ENCODE measurements around the gene ZSWIM5.
A peak's percentile ranks its signal among the peaks of the same experiment; 100 is the strongest.

Gene ZSWIM5

DNA sequence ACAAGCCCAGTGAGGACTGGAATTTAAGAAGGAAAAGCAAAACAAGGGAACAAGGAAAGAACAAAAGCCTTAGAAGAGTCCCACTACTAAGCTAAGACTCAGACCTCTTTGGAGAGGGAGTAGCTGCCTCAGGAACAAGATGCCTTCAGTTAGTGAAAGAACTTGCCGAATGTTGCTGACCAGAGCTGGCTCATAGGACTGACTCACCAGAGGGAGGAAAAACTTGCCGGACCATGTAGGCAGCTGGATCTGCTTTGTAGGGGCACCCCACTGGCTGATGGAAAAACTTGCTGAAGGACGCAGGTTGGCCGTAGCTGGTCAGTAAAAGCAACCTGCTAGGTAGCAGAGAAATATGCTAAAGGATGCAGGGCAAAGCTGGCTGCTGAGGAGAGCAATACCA is 15.3 kb upstream of the ZSWIM5 start:
- no peak for ATAC-seq (replicated peaks)
- no peaks in the 10 kb centered on the region for H3K9me3 Mint-ChIP-seq
- no peak for DNase-seq
- no peaks in the 10 kb centered on the region for H3K36me3 Mint-ChIP-seq (ENCODE audit: insufficient read depth)
- H3K27me3 Mint-ChIP-seq: peaks cover 0 to 12% of the 10 kb centered on the region in 2 donors
- H3K27ac Mint-ChIP-seq: no peak overlapping the region
- H3K4me1 Mint-ChIP-seq (ENCODE audit: low read depth in 2 of 2): no peaks in the 10 kb centered on the region
- H3K4me3 Mint-ChIP-seq: no peak overlapping the region

DNA sequence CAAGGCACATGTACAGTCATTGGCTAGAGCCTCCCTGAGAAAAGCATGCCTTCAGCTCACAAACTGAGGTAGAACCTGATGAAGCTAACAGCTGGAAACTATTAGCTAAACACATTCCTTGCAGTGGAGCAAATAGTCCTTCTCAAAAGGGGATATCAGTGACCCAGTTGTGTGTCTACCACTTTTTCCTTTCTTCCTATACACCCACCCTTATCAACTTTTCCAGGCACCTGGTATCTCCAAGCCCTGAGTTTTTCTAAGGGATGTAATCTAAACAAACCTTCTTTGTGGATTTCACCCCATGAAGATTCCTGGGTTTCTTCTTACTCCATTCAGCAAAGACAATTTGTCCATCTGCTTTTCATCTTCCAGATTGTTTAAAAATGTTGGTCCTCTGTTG is 10.5 kb upstream of the ZSWIM5 start:
- DNase-seq (no peak), ATAC-seq (replicated peaks) (no peak)
- H3K27ac Mint-ChIP-seq: no peak overlapping the region
- no peaks in the 10 kb centered on the region for H3K4me1 Mint-ChIP-seq (ENCODE audit: low read depth in 2 of 2)
- H3K9me3 Mint-ChIP-seq: no peaks in the 10 kb centered on the region
- peaks cover 8 to 11% of the 10 kb centered on the region in 2 donors for H3K27me3 Mint-ChIP-seq
- H3K4me3 Mint-ChIP-seq: no peak overlapping the region
- no peaks in the 10 kb centered on the region for H3K36me3 Mint-ChIP-seq (ENCODE audit: insufficient read depth)

DNA sequence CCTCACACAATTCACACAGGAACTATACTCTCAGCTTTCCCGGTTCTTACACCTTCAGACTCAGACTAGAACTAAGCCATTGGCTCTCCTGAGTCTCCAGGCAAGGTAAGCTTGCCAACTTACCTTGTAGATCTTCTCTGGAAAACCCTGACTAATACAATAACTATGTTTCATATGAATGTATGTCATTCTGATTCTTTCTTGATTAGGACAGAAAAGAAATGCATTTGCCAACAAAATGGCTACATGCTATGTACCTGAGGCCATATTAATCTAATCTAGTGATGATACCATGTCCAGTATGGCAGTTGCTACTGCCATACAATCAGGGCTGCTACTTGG is 9.8 kb upstream of the ZSWIM5 start:
- Mint-ChIP-seq H3K36me3 (ENCODE audit: insufficient read depth) (no peaks in the 10 kb centered on the region), H3K4me1 (ENCODE audit: low read depth in 2 of 2) (no peaks in the 10 kb centered on the region), H3K27ac (no peak overlapping the region), H3K27me3 (peaks cover 8 to 11% of the 10 kb centered on the region in 2 donors), H3K9me3 (no peaks in the 10 kb centered on the region), H3K4me3 (no peak overlapping the region)
- DNase-seq: no peak
- ATAC-seq (replicated peaks): no peak

DNA sequence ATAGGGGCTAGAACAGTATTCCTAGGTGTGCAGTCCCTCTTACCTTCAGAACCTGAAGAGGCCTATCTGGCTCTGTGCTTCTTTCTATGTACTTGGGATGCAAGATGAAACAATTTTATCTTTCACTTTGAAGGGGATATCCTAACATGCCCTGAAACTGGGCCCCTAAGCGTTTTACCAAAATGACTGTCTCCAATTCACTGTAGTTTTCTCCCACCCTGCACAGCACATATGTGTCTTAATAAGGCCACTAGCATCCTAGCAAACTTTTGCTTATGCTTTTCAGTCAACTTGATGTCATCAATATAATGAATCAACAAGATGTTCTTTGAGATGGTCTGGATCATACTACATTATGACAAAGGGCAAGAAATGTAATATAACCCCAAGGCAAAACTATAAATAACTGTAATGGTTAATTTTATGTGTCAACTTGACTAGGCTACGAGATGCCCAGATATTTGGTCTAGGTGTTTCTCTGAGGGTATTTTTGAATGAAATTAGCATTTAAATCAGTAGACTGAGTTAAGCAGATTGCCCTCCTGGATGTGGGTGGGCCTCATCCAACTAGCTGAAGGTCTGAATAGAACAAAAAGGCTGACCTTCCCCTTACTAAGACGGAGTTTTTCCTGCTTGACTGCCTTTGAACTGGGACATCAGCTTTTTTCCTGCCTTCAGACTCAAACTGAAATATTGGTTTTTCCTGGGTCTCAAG is 9.2 kb upstream of the ZSWIM5 start:
- no peak for ATAC-seq (replicated peaks)
- Mint-ChIP-seq H3K27me3 (peaks cover 8 to 11% of the 10 kb centered on the region in 2 donors), H3K9me3 (no peaks in the 10 kb centered on the region), H3K4me3 (no peak overlapping the region), H3K4me1 (ENCODE audit: low read depth in 2 of 2) (no peaks in the 10 kb centered on the region), H3K36me3 (ENCODE audit: insufficient read depth) (no peaks in the 10 kb centered on the region), H3K27ac (no peak overlapping the region)
- no peak for DNase-seq

DNA sequence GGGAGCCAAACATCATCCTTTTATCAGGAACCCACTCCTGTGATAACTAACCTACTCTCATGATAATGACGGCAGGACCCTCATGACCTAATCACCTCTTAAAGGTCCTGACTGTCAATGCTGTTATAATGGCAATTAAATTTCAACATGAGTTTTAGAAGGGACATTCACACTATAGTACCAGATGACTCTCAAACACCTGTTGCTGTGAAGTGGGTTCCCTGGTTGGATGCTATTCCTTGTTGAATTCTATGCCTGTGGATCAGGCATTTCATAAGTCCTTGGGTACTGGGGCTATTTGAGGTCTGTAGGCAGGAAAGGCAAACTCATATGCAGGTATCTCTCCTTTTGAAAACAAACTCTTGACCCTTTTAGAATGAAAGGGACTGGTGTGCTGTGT is 7.5 kb upstream of the ZSWIM5 start:
- Mint-ChIP-seq H3K27ac (no peak overlapping the region), H3K4me3 (no peak overlapping the region), H3K4me1 (ENCODE audit: low read depth in 2 of 2) (no peaks in the 10 kb centered on the region), H3K36me3 (ENCODE audit: insufficient read depth) (no peaks in the 10 kb centered on the region), H3K9me3 (no peaks in the 10 kb centered on the region), H3K27me3 (peaks cover 8 to 11% of the 10 kb centered on the region in 2 donors)
- ATAC-seq (replicated peaks) (no peak), DNase-seq (no peak)

DNA sequence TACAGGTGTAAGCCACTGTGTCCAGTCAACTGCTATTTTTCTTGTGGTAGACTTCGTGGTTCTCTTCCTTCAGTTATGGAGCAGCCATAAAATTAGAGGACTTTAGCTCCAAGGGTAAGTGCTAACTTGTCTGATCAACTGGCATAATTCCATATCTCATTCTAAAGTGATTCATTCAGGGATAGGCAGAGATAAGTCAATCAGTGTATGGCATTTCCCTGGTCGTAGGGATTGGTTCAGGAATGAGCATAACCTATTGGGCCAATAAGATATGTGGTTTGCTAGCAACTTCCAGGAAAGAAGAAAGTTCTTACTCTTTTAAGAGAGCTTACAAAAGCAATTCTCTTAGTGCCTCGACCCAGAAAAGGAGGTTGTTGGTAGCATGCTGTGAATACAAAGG is 4.7 kb upstream of the ZSWIM5 start:
- H3K27me3 Mint-ChIP-seq: peaks cover 6 to 8% of the 10 kb centered on the region in 2 donors
- no peak overlapping the region for H3K4me3 Mint-ChIP-seq
- no peaks in the 10 kb centered on the region for H3K9me3 Mint-ChIP-seq
- ATAC-seq (replicated peaks) (no peak), DNase-seq (no peak)
- H3K27ac Mint-ChIP-seq: no peak overlapping the region
- peaks cover 7 to 8% of the 10 kb centered on the region in 2 donors for H3K4me1 Mint-ChIP-seq (ENCODE audit: low read depth in 2 of 2)
- H3K36me3 Mint-ChIP-seq (ENCODE audit: insufficient read depth): peaks cover 9% of the 10 kb centered on the region

DNA sequence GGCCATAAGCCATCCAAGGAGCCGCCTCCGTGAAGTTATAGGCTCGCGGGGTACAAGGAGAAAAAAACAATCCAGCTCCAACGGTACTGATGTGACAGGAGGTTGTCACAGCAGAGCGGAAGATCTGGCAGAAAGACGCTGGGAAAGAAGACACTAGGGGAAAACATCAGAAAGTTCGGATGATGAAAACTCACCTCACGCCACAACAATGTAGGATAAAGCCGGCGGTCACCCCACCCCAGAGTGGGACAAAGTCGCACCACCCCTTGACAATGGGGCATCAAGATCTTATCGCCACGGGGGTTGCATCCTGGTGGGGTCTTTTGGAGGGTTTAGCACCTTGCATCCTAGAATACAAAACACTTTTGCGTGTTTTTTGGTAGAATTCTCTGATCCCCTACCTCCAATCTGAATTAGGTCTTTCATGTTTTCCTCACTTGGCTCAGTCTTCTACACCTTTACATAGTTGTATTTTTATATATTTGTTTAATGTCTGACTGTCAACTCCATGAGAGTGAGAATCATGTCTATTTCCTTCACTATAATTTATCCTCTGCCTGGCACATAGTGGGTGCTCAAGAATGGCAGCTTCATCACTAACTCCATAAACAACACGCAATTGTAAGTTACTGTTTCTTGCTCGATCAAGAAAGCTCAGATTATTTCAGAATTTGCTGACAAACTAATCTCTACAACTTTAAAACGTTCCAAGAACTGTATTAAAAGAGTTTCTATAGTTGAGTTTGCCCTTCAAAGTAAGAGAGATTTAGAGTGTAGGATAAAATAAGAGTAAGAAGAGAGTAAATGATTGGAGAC is 611 bp upstream of the ZSWIM5 start:
- Mint-ChIP-seq H3K9me3 (no peaks in the 10 kb centered on the region), H3K27ac (peak overlapping the region in 1 of 2 donors; percentile 61), H3K36me3 (ENCODE audit: insufficient read depth) (peaks cover 9% of the 10 kb centered on the region), H3K4me3 (peak overlapping the region; percentile 77 to 84), H3K4me1 (ENCODE audit: low read depth in 2 of 2) (peaks cover 13 to 20% of the 10 kb centered on the region in 2 donors), H3K27me3 (no peaks in the 10 kb centered on the region)
- ATAC-seq (replicated peaks) (no peak), DNase-seq (no peak)

DNA sequence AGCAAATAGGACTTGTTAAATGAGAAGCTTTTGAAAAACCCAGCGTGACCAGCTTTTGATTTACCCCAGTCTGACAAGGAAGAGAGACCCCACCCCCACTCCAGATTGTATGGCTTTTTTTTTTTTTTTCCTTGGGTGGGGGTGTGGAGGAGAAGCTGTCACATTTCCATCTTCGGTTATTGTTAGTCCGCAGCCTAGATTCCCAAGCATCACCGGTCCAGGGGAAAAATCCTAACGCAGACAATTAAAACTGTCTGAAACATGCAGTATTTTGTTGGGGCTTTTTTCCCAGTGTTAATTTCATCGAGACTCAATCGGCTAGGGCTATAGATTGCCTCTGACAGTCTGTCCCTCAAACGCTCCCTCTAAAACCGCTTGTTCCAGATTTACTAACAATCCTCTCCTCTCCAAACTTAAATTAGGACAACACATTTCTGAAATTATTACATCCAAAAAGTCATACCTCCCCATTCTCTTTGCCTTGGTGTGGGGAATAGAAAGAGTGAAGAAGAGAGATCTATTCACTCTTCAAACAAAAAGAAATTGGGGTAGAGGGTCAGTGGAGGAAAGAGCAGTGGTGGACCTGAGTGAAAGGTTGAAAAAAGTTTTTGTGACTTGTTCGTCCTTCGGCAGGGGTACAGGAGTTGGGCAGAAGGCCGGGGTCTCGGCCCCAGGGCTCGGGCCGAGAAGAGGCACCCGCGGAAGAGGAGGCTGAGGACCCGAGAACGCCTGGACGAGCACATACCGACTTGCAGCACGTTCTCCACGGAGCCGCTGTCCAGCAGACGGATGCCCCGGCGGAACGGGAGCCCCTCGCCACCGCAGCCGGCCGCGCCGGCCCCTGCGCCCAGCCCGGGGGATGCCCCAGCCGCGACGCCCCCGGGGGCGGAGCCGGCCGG is 1.1 kb downstream of the ZSWIM5 start:
- peaks cover 9% of the 10 kb centered on the region for H3K36me3 Mint-ChIP-seq (ENCODE audit: insufficient read depth)
- H3K9me3 Mint-ChIP-seq: no peaks in the 10 kb centered on the region
- H3K27me3 Mint-ChIP-seq: no peaks in the 10 kb centered on the region
- ATAC-seq (replicated peaks): peak; percentile 12
- peak overlapping the region; percentile 77 to 84 for H3K4me3 Mint-ChIP-seq
- peak overlapping the region; percentile 46 to 79 for H3K27ac Mint-ChIP-seq
- H3K4me1 Mint-ChIP-seq (ENCODE audit: low read depth in 2 of 2): peaks cover 13 to 20% of the 10 kb centered on the region in 2 donors
- peak in 1 of 3 experiments; percentile 1 for DNase-seq

DNA sequence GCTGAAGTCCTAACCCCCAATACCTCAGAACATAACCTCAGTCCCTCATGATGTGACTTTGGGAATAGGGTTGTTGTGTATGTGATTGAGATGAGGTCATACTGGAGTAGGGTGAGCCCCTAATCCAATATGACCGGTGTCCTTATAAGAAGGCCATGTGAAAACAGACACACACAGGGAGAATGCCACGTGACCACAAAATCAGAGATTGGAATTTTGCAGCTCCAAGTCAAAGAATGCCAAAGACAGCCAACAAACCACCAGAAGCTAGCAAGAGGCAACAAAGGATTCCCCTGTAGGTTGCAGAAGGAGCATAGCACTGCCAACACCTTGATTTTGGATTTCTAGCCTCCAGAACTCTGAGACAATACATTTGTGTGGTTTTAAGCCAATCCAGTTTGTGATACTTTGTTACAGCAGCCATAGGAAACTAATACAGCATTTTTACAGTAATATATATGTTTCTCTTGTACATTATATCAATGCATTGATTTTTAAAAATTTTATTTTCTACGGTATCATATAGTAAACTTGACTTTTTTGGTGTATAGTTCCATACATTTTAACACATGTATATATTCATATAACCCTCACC is 5.4 kb downstream of the ZSWIM5 start:
- Mint-ChIP-seq H3K4me3 (no peak overlapping the region), H3K4me1 (ENCODE audit: low read depth in 2 of 2) (peaks cover 6 to 17% of the 10 kb centered on the region in 2 donors), H3K27ac (no peak overlapping the region), H3K27me3 (no peaks in the 10 kb centered on the region), H3K36me3 (ENCODE audit: insufficient read depth) (peaks cover under 1% of the 10 kb centered on the region), H3K9me3 (no peaks in the 10 kb centered on the region)
- ATAC-seq (replicated peaks) (no peak), DNase-seq (no peak)

DNA sequence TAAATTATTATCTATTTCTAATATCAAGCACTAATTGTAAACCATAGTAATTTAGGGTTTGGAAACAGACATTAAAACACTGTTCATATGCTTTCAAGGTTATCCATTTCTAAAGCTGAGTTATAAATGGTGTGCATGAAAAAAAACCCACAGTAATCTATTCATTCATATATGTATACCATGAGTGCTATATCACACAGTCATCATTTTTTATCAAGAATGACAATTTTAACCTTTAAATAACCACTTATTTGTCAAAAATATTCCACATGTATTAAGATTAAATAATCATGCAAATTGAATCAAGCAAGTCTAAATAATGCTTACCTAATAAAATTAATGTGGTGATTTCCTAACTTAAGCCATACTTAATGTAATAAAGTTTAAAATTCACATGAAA is 6.0 kb downstream of the ZSWIM5 start:
- Mint-ChIP-seq H3K9me3 (no peaks in the 10 kb centered on the region), H3K36me3 (ENCODE audit: insufficient read depth) (peaks cover 3% of the 10 kb centered on the region), H3K4me3 (no peak overlapping the region), H3K4me1 (ENCODE audit: low read depth in 2 of 2) (peaks cover 5 to 16% of the 10 kb centered on the region in 2 donors), H3K27ac (no peak overlapping the region), H3K27me3 (no peaks in the 10 kb centered on the region)
- no peak for ATAC-seq (replicated peaks)
- no peak for DNase-seq

DNA sequence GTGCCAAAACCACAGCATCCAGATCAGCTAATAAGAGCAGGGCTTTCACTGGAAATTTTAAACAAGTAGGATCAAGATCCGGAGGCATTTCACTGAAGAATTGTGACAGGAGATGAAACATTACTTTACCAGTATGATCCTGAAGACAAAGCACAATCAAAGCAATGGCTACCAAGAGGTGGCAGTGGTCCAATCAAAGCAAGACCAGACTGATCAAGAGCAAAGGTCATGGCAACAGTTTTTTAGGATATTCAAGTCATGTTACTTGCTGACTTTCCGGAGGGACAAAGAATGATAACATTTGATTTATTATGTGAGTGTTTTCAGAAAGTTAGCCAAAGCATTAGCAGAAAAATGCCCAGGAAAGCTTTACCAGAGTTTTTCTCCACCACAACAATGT is 8.2 kb downstream of the ZSWIM5 start:
- H3K36me3 Mint-ChIP-seq (ENCODE audit: insufficient read depth): peaks cover 3% of the 10 kb centered on the region
- DNase-seq (no peak), ATAC-seq (replicated peaks) (no peak)
- H3K27ac Mint-ChIP-seq: no peak overlapping the region
- peaks cover 0 to 5% of the 10 kb centered on the region in 2 donors for H3K4me1 Mint-ChIP-seq (ENCODE audit: low read depth in 2 of 2)
- no peaks in the 10 kb centered on the region for H3K27me3 Mint-ChIP-seq
- H3K9me3 Mint-ChIP-seq: no peaks in the 10 kb centered on the region
- no peak overlapping the region for H3K4me3 Mint-ChIP-seq

DNA sequence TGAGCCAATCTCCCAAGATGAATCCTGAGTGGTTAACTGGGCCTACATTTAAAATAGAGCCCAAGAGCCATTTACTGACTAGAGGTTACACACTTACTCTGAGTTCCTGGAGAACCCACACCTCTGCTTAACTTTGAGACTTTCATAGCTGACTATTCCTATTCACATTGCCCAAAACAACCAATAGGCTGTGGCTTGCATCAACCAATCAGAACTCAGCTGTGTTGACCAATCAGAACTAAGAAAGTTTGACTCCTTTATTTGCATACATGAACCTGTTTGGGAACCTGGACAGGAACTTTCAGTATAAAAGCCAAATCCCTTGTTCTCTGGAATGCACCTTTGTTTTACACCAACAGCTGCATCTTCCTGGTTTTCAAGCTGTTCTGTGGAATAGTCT is 9.5 kb downstream of the ZSWIM5 start:
- no peaks in the 10 kb centered on the region for H3K27me3 Mint-ChIP-seq
- peaks cover 0 to 5% of the 10 kb centered on the region in 2 donors for H3K4me1 Mint-ChIP-seq (ENCODE audit: low read depth in 2 of 2)
- H3K36me3 Mint-ChIP-seq (ENCODE audit: insufficient read depth): peaks cover 3% of the 10 kb centered on the region
- no peak for DNase-seq
- ATAC-seq (replicated peaks): no peak
- no peak overlapping the region for H3K27ac Mint-ChIP-seq
- no peak overlapping the region for H3K4me3 Mint-ChIP-seq
- no peaks in the 10 kb centered on the region for H3K9me3 Mint-ChIP-seq

DNA sequence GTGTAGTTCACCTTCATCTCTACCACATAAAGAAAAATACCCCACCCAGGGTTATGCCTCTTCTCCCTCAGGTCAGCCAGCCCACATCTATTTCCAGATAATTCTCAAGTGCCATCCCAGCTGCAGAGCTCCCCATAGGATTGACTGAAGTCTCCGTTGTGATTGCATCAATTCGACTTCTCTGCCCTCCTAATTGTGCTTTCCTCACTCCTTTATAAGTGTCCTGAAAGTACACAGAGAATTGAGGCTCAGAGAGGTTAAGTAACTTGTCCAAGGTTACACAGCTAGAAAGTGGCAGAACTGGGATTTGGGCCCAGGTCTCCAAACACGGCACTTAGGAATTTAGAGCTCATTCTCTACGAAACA is 15.0 kb downstream of the ZSWIM5 start:
- Mint-ChIP-seq H3K9me3 (no peaks in the 10 kb centered on the region), H3K27ac (no peak overlapping the region), H3K27me3 (no peaks in the 10 kb centered on the region), H3K36me3 (ENCODE audit: insufficient read depth) (peaks cover 3% of the 10 kb centered on the region), H3K4me3 (no peak overlapping the region), H3K4me1 (ENCODE audit: low read depth in 2 of 2) (peaks cover 0 to 13% of the 10 kb centered on the region in 2 donors)
- ATAC-seq (replicated peaks) (no peak), DNase-seq (no peak)

All from effector memory CD8-positive, alpha-beta T cell (primary cell).